PC-3 (cell line): ENCODE results near the gene SCIN. TPM values are rescaled to one million over a fixed set of nuclear protein-coding genes. Genes with fewer than 3 reads are reported as not detected.
"Not testable (repeated sequence)": the region's sequence is repeated elsewhere in the genome, so short reads cannot be mapped to it uniquely, and the experiment has no call there.

Experiments used
- ATAC-seq: fragments of 200-7000 bp; cut with Tn5 transposase; 2 replicates; pipeline ENCODE4 v1.9.1; 2020; ENCODE audit warnings: mild to moderate bottlenecking, moderate library complexity
- BruUV-seq: library from RNA; stranded (reverse); fragments of 400-500 nt; replicated peaks from 2 replicates; lab custom pipeline; 2021; lab: Mats Ljungman, UMichigan
- CTCF ChIA-PET: fragments of 300-600 bp; sonication (Branson Sonifier 250); formaldehyde crosslinking; loops from one replicate; lab custom pipeline; 2022; ENCODE audit warnings: antibody characterized with exemption; lab: Charles Lee
- POLR2A ChIA-PET: fragments of 300-600 bp; sonication (Branson Sonifier 250); formaldehyde crosslinking; loops from one replicate; lab custom pipeline; 2022; ENCODE audit warnings: antibody characterized with exemption; ENCODE audit not compliant: unreplicated experiment; lab: Charles Lee
- DNase-seq: peaks from one replicate; pipeline ENCODE4 v3.0.0-alpha.2; 2015
- H2AFZ ChIP-seq: fragments of 300-600 bp; sonication (generic); 2 replicates; pipeline ENCODE4 v1.6.0; 2016; ENCODE audit warnings: antibody characterized with exemption, low read length
- H3F3A ChIP-seq: fragments of 300-600 bp; sonication (generic); one replicate; pipeline ENCODE4 v1.6.0; 2017; ENCODE audit warnings: antibody characterized with exemption, low read length, control low read depth, mild to moderate bottlenecking; ENCODE audit not compliant: unreplicated experiment
- H3K27ac ChIP-seq: fragments of 300-600 bp; sonication (generic); 2 replicates; pipeline ENCODE4 v1.5.1; 2016; ENCODE audit warnings: mild to moderate bottlenecking, low read length
- H3K27me3 ChIP-seq: fragments of 300-600 bp; sonication (generic); 2 replicates; pipeline ENCODE4 v1.6.1; 2016; ENCODE audit warnings: low read length, mixed read lengths
- H3K36me3 ChIP-seq: fragments of 300-600 bp; sonication (generic); 2 replicates; pipeline ENCODE4 v1.6.1; 2016; ENCODE audit warnings: low read depth, mixed run types, low read length, mixed read lengths
- H3K4me1 ChIP-seq: fragments of 300-600 bp; sonication (generic); 2 replicates; pipeline ENCODE4 v1.5.1; 2016; ENCODE audit warnings: low read length; ENCODE audit not compliant: insufficient read depth
- H3K4me2 ChIP-seq: fragments of 300-600 bp; sonication (generic); 2 replicates; pipeline ENCODE4 v1.6.0; 2016; ENCODE audit warnings: low read length
- H3K4me3 ChIP-seq: fragments of 300-600 bp; sonication (generic); 2 replicates; pipeline ENCODE4 v1.5.1; 2016; ENCODE audit warnings: mild to moderate bottlenecking, low read length, mixed read lengths
- H3K79me2 ChIP-seq: fragments of 300-600 bp; sonication (generic); 2 replicates; pipeline ENCODE4 v1.6.1; 2017; ENCODE audit warnings: low read length, mixed read lengths
- H3K9ac ChIP-seq: fragments of 300-600 bp; sonication (generic); 2 replicates; pipeline ENCODE4 v1.6.0; 2016; ENCODE audit warnings: mild to moderate bottlenecking, low read length
- H3K9me2 ChIP-seq: fragments of 300-600 bp; sonication (generic); replicated peaks from 2 replicates; pipeline ENCODE4 v1.6.1; 2016; ENCODE audit warnings: mixed run types, low read length, mixed read lengths
- H3K9me3 ChIP-seq: fragments of 300-600 bp; sonication (generic); 2 replicates; pipeline ENCODE4 v1.6.1; 2016; ENCODE audit warnings: low read length, mixed read lengths
- H4K20me1 ChIP-seq: fragments of 300-600 bp; sonication (generic); 2 replicates; pipeline ENCODE4 v1.6.1; 2016; ENCODE audit warnings: low read length, mixed read lengths
- EZH2 ChIP-seq: fragments of 300-600 bp; sonication (generic); IDR thresholded peaks from one replicate; pipeline ENCODE4 v1.6.1; 2017; ENCODE audit warnings: antibody characterized with exemption, mild to moderate bottlenecking, low read length; ENCODE audit not compliant: unreplicated experiment
- EZH2phosphoT487 ChIP-seq: fragments of 300-600 bp; sonication (generic); IDR thresholded peaks from 2 replicates; pipeline ENCODE4 v1.6.1; 2018; ENCODE audit warnings: mild to moderate bottlenecking, antibody characterized with exemption, low read length, borderline replicate concordance
- intact Hi-C: fragments of 100-400 bp; cut with micrococcal nuclease; formaldehyde crosslinking; loops from 2 replicates; pipeline ENCODE4 v1.9.0; 2023
- total RNA-seq: library from RNA; depleted of rRNA; stranded (reverse); fragments of >200 nt; gene quantifications from 2 replicates; pipeline ENCODE4 v1.2.3, GENCODE V29; 2014
- TF ChIP-seq, protein P1 (sequence below): fragments of 300-600 bp; sonication (generic); conservative IDR thresholded peaks from 2 replicates; pipeline ENCODE4 v1.5.1; 2017; ENCODE audit warnings: antibody characterized with exemption, low read depth, mild to moderate bottlenecking, low read length

The SCIN gene
- total RNA-seq, 1 experiment from 2014 or later: 0.91 TPM

DNA sequence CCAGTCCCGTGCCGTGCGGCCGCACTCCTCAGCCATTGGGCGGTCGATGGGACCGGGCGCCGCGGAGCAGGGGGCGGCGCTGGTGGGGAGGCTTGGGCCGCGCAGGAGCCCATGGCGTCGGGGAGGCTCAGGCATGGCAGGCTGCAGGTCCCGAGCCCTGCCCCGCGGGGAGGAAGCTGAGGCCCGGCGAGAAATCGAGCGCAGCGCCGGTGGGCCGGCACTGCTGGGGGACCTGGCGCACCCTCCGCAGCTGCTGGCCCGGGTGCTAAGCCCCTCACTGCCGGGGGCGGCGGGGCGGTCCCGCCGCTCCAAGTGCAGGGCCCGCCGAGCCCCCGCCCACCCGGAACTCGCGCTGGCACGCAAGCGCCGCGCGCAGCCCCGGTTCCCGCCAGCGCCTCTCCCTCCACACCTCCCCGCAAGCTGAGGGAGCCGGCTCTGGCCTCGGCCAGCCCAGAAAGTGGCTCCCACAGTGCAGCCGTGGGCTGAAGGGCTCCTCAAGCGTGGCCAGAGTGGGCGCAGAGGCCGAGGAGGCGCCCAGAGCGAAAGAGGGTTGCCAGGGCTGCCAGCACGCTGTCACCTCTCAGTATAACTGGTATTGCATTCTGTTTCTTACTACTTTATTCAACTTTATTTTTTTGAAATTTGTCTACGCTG lies 14.3 kb upstream of the SCIN start:
- H3K27ac ChIP-seq, H3K9me3 ChIP-seq, H3K4me1 ChIP-seq, H3K27me3 ChIP-seq, H4K20me1 ChIP-seq, H3F3A ChIP-seq, BruUV-seq, CTCF ChIA-PET, intact Hi-C loops, H3K9ac ChIP-seq, H3K4me3 ChIP-seq, H3K9me2 ChIP-seq, H3K4me2 ChIP-seq, DNase-seq, H3K79me2 ChIP-seq, ATAC-seq, H3K36me3 ChIP-seq, H2AFZ ChIP-seq, POLR2A ChIA-PET: not testable (repeated sequence)

DNA sequence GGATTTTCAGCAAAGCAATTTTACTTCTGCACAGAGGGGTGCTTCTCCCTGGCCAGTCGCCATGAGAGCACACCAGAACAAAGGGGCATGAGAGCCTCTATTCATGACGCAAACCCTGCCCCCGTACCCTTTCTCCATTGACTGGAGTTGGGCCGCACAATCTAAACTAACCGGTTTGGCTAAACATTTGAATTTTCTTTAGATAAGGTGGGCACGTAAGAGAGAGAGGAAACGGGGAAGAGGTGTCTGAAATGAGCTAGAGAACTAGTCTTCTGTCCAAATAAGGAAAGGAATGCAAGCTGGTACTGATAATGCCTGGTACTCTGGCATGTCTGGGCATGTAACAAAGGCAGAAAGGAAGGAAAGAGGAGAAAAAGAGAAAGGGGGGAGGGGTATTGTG lies 13.2 kb upstream of the SCIN start:
- H3K4me2 ChIP-seq: no peak overlapping the region
- no peak overlapping the region for H3K27ac ChIP-seq
- CTCF ChIA-PET: no interaction called here
- no TSS peak for BruUV-seq
- no peaks in the 10 kb centered on the region for H3K9me2 ChIP-seq
- no peak for TF ChIP-seq EZH2phosphoT487
- TF ChIP-seq, protein P1, sequence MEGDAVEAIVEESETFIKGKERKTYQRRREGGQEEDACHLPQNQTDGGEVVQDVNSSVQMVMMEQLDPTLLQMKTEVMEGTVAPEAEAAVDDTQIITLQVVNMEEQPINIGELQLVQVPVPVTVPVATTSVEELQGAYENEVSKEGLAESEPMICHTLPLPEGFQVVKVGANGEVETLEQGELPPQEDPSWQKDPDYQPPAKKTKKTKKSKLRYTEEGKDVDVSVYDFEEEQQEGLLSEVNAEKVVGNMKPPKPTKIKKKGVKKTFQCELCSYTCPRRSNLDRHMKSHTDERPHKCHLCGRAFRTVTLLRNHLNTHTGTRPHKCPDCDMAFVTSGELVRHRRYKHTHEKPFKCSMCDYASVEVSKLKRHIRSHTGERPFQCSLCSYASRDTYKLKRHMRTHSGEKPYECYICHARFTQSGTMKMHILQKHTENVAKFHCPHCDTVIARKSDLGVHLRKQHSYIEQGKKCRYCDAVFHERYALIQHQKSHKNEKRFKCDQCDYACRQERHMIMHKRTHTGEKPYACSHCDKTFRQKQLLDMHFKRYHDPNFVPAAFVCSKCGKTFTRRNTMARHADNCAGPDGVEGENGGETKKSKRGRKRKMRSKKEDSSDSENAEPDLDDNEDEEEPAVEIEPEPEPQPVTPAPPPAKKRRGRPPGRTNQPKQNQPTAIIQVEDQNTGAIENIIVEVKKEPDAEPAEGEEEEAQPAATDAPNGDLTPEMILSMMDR: no peak
- no peaks in the 10 kb centered on the region for H3F3A ChIP-seq
- no peak overlapping the region for H2AFZ ChIP-seq
- no peaks in the 10 kb centered on the region for H3K36me3 ChIP-seq
- no peaks in the 10 kb centered on the region for H3K4me1 ChIP-seq
- no peaks in the 10 kb centered on the region for H3K9me3 ChIP-seq
- H3K79me2 ChIP-seq: no peaks in the 10 kb centered on the region
- H3K27me3 ChIP-seq: no peaks in the 10 kb centered on the region
- ATAC-seq (no peak), DNase-seq (no peak)
- intact Hi-C loops: no loop called here
- no peaks in the 10 kb centered on the region for H4K20me1 ChIP-seq
- H3K9ac ChIP-seq: no peak overlapping the region
- no peak overlapping the region for H3K4me3 ChIP-seq
- POLR2A ChIA-PET: no interaction called here

DNA sequence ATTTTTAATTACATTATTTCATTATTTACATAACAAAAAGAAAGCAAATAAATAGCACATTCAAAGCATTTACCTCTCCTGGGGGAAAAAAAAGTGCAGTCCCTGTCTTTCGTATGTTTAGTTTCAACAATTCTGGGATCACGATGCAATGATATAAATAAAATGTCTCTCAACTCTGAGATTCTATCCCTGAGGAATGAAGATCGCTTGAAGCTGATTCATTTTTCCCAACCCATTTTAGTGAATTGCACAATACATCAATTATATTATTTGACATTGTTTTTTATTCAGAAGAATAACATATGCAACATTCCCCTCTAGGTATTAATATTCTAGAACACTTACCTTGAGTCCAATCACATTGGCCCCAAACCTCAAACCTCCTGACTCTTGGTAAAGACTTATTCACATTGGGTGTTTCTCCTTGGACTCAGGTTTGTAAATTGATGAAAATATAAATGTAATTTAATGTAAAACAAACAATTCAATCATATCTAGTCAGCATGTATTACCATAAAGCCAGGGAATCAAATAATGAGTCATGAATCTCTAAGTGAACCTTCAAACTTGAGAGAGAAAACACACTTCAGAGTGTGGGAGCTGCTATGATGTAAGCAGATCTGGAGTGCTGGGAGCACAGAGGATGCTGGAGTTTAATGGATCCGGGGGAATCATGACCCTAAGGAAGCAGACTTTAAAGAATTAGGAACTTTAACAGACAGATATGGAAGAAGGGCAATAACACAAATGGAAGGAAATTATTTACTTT lies 5.3 kb upstream of the SCIN start:
- no TSS peak for BruUV-seq
- intact Hi-C loops: loop anchor here (2.0 kb wide), 1 partner anchor 20 kb away; no protein-coding TSS in a partner anchor
- Histone ChIP-seq H2AFZ (0 out of 2 replicates have a peak overlapping the region, but pooled peaks have one; percentile 1), H3K4me1 (peaks cover 27% of the 10 kb centered on the region), H4K20me1 (no peaks in the 10 kb centered on the region), H3K4me3 (peak overlapping the region; percentile 26; the same call in 1 of the 2 replicates), H3K9me2 (no peaks in the 10 kb centered on the region), H3K9me3 (no peaks in the 10 kb centered on the region), H3K27ac (peak overlapping the region; percentile 77), H3K36me3 (no peaks in the 10 kb centered on the region), H3K4me2 (peak overlapping the region; percentile 54), H3K79me2 (no peaks in the 10 kb centered on the region), H3F3A (no peaks in the 10 kb centered on the region), H3K9ac (peak overlapping the region; percentile 36), H3K27me3 (no peaks in the 10 kb centered on the region)
- ChIA-PET POLR2A (no interaction called here), CTCF (interaction anchor here (0.6 to 1.1 kb wide), 2 partner anchors 41 to 512 kb away, joined by 4 to 5 read pairs; no protein-coding TSS in a partner anchor)
- peak; percentile 80 for ATAC-seq
- DNase-seq: peak; percentile 64
- no peak for TF ChIP-seq EZH2phosphoT487
- TF ChIP-seq, protein P1: no peak
- TF ChIP-seq EZH2: no peak
